Coronary artery (tissue), 2 donors: Measurements from ENCODE around the gene NEO1.

Experiments
- DNase-seq: peaks from one replicate; pipeline ENCODE4 v3.0.0-alpha.2; 2017; ENCODE audit warnings: low spot score
- H3K27ac ChIP-seq, 2 donors: fragments of 200-600 bp; sonication (generic); one replicate each; pipeline ENCODE4 v1.5.1; 2016 to 2019
- H3K4me3 ChIP-seq: fragments of 200-600 bp; sonication (generic); 2 replicates; pipeline ENCODE4 v1.5.1; 2016; ENCODE audit warnings: mild to moderate bottlenecking, moderate library complexity
- TF ChIP-seq, protein P1 (sequence below): fragments of 200-600 bp; sonication (generic); IDR thresholded peaks from one replicate; pipeline ENCODE4 v1.5.1; 2019; ENCODE audit warnings: antibody characterized with exemption

NEO1 gene

DNA sequence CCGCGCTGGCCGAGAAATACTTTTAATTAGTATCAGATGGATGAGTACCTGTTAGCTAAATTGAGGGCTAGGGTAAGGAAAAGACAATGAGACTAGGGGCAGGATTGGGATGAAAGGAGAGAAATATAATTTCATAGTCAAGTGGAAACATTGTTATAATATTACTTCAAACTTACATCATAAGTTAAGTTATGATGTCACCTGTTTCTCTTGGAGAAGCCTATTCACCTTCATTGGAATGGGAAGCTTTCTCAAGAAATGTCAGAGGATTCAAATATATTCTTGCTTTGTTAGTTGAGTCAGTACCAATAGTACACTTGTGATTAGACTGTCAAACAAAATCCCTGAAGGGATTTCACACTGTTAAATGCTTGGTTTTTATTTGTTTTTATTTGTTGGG is 116.2 kb downstream of the NEO1 start:
- no peak overlapping the region for H3K4me3 ChIP-seq
- no peak overlapping the region for H3K27ac ChIP-seq
- TF ChIP-seq, protein P1, sequence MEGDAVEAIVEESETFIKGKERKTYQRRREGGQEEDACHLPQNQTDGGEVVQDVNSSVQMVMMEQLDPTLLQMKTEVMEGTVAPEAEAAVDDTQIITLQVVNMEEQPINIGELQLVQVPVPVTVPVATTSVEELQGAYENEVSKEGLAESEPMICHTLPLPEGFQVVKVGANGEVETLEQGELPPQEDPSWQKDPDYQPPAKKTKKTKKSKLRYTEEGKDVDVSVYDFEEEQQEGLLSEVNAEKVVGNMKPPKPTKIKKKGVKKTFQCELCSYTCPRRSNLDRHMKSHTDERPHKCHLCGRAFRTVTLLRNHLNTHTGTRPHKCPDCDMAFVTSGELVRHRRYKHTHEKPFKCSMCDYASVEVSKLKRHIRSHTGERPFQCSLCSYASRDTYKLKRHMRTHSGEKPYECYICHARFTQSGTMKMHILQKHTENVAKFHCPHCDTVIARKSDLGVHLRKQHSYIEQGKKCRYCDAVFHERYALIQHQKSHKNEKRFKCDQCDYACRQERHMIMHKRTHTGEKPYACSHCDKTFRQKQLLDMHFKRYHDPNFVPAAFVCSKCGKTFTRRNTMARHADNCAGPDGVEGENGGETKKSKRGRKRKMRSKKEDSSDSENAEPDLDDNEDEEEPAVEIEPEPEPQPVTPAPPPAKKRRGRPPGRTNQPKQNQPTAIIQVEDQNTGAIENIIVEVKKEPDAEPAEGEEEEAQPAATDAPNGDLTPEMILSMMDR, result no peak
- no peak for DNase-seq

DNA sequence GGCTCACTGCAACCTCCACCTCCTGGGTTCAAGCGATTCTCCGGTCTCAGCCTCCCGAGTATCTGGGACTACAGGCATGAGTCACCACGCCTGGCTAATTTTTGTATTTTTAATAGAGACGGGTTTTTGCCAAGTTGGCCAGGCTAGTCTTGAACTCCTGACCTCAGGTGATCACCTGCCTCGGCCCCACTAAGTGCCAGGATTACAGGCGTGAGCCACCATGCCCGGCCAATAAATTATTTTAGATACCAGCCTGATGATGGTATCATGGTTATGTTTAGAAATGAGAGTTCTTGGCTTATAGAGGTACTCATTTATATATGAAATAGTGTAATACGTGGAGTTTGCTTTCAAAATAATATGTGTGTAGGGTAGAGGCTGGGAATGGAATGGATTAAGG is 119.4 kb downstream of the NEO1 start:
- no peak overlapping the region for H3K4me3 ChIP-seq
- TF ChIP-seq, protein P1, result no peak
- no peak for DNase-seq

DNA sequence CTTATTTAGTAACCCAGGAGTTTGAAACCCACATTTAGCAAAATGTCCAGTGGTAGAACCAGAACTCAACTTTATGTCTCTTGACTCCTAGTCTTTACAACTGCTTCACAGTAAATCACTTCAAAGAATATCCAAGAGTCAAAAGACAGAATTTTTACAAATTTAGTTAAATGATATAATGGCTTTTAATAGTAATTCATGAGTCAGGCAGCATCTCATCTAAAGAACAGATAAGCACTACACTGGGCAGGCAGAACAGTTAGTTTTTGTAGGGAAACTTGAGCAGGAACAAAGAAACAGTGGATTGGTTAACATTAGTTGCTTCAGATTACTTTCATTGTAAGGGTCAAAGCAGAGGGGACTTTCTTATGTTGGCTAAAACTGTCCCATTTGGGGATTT is 120.2 kb downstream of the NEO1 start:
- TF ChIP-seq, protein P1, result no peak
- Histone ChIP-seq H3K4me3 (no peak overlapping the region), H3K27ac (no peak overlapping the region)
- no peak for DNase-seq

More for the DNA sequence above, 119.4 kb downstream of the NEO1 start:
- no peak overlapping the region for H3K27ac ChIP-seq

DNA sequence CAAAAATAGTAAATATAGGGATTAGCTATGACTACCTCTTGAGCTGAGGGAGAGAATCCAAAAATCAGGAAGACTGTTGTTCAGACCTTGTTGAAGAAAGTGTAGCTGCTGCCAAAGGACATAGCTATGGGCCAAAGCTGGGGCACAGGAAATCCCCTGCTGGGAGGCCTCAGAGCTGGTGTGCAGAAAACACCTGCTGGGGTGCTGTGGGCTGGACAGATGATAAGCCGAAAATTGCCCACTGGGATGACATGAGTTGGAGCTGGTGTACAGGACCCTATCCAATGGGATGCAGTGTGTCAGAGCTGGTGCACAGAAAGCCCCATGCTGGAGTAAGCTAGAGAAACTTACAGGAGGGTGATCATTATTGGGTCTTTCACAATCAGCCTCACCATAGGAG is 121.9 kb downstream of the NEO1 start:
- Histone ChIP-seq H3K4me3 (no peak overlapping the region), H3K27ac (no peak overlapping the region)
- no peak for DNase-seq
- TF ChIP-seq, protein P1, result no peak

DNA sequence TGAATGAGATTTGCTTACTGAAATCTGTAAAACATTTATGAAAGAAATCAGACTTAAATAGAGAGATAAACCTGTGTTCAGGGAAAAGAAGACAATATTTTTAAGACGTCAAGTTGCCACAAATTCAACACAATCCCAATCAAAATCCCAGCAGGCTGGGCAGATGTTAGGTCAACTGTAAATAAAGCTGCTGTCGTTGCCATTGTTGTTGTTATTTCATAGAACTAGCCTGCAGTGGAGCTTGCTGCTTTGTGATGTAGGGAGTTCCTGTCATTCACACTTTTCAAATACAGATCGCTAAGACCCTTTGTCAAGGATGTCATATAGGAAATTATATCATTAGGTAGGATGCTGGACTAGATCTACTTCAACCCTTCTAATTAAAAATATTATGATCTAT is 123.1 kb downstream of the NEO1 start:
- TF ChIP-seq, protein P1, result no peak
- H3K4me3 ChIP-seq, result no peak overlapping the region
- H3K27ac ChIP-seq, result no peak overlapping the region
- DNase-seq, result no peak

DNA sequence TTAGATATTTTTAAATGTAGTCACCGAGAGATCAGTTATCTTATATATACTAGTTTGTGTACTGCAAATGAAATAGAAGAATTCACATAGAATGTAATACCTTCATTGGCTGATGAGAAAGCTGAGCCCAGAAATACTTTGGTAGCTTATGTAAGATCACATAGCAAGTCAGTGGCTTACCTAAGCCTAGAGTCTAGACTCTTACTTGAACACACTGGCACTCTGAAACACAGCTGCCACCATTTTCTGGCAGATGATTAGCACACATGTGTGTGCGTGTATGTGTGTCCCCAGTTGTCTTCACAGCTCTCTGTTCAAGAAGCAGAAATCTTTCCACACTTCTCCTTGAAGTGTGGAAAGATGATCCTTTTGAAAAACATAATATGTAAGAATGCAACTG is 124.3 kb downstream of the NEO1 start:
- Histone ChIP-seq H3K4me3 (no peak overlapping the region), H3K27ac (no peak overlapping the region)
- no peak for DNase-seq
- TF ChIP-seq, protein P1, result no peak

DNA sequence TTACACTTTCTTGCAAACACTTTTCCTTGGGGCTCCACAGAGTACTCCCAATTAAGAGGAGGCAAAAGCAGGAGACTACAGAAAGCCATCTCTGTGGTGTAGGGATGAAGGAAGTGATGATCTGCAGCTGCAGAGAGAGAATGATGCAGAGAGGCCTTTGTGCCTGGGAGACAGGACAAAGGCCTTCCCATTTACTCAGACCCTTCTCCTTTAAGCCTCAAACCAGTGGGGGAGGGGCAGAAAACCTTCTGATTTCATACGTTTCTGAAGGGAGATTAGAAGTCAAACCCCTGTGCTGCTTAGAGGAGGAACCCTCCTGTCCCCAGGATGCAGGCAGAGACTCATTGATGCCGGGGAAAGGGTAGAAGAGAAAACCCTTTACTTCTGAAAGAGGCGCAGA is 130.8 kb downstream of the NEO1 start:
- Histone ChIP-seq H3K27ac (no peak overlapping the region), H3K4me3 (no peak overlapping the region)
- TF ChIP-seq, protein P1, result no peak
- DNase-seq, result no peak
